ENCODE measurements around the gene CARD19. TPM values are rescaled to one million over a fixed set of nuclear protein-coding genes. Genes with fewer than 3 reads are reported as not detected.

The CARD19 gene
- total and polyA plus RNA-seq, 4 donors, result 31.1 to 70.7 (median 48.5) TPM

GRCh38 chr9:93089481-93089991 lies 6.5 kb upstream of the CARD19 start:
- 92 to 98% methylated on average over 12 of the region's 12 CpGs for WGBS, 2 donors
- DNase-seq (no peak), ATAC-seq (ENCODE audit: insufficient read depth, low FRiP score) (no peak)
- H3K9me3 ChIP-seq (ENCODE audit: control insufficient read depth in 4 of 4, insufficient read depth in 3 of 4, low read length in 3 of 4), result peaks cover 0 to 3% (median 0%) of the 10 kb centered on the region in 4 donors
- no peaks in the 10 kb centered on the region for H3K27me3 ChIP-seq (ENCODE audit: control insufficient read depth in 3 of 3, insufficient read depth in 3 of 3, low read length in 2 of 3)
- no peaks in the 10 kb centered on the region for H3K36me3 ChIP-seq (ENCODE audit: control insufficient read depth in 4 of 4, insufficient read depth in 4 of 4, low read length in 4 of 4)
- no peak for TF ChIP-seq CTCF (IDR thresholded peaks at IDR 0.05; ENCODE audit: control extremely low read depth, extremely low read depth)
- no peak overlapping the region for H3K4me3 ChIP-seq
- peaks cover 0 to 22% (median 4%) of the 10 kb centered on the region in 5 donors for H3K4me1 ChIP-seq (ENCODE audit: control insufficient read depth in 5 of 5, insufficient read depth in 5 of 5, low read length in 5 of 5)
- no peak overlapping the region for H3K27ac ChIP-seq (ENCODE audit: low read depth in 1 of 2, low read length in 1 of 2)
- H3K9ac ChIP-seq (ENCODE audit: insufficient read depth in 1 of 2, low read length in 2 of 2), result no peak overlapping the region

GRCh38 chr9:93090091-93090655 lies 5.8 kb upstream of the CARD19 start:
- ATAC-seq (ENCODE audit: insufficient read depth, low FRiP score) (no peak), DNase-seq (no peak)
- no peaks in the 10 kb centered on the region for H3K36me3 ChIP-seq (ENCODE audit: control insufficient read depth in 4 of 4, insufficient read depth in 4 of 4, low read length in 4 of 4)
- H3K9me3 ChIP-seq (ENCODE audit: control insufficient read depth in 4 of 4, insufficient read depth in 3 of 4, low read length in 3 of 4), result peaks cover 0 to 3% (median 0%) of the 10 kb centered on the region in 4 donors
- no peak overlapping the region for H3K4me3 ChIP-seq
- no peaks in the 10 kb centered on the region for H3K27me3 ChIP-seq (ENCODE audit: control insufficient read depth in 3 of 3, insufficient read depth in 3 of 3, low read length in 2 of 3)
- H3K4me1 ChIP-seq (ENCODE audit: control insufficient read depth in 5 of 5, insufficient read depth in 5 of 5, low read length in 5 of 5), result peaks cover 0 to 28% (median 4%) of the 10 kb centered on the region in 5 donors
- 86 to 92% methylated on average over 8 of the region's 8 CpGs for WGBS, 2 donors
- TF ChIP-seq CTCF (IDR thresholded peaks at IDR 0.05; ENCODE audit: control extremely low read depth, extremely low read depth), result no peak
- H3K27ac ChIP-seq (ENCODE audit: low read depth in 1 of 2, low read length in 1 of 2), result no peak overlapping the region
- H3K9ac ChIP-seq (ENCODE audit: insufficient read depth in 1 of 2, low read length in 2 of 2), result no peak overlapping the region

- Histone ChIP-seq H3K4me3 (no peak overlapping the region), H3K9ac (ENCODE audit: insufficient read depth in 1 of 2, low read length in 2 of 2) (no peak overlapping the region), H3K27ac (ENCODE audit: low read depth in 1 of 2, low read length in 1 of 2) (no peak overlapping the region), H3K4me1 (ENCODE audit: control insufficient read depth in 5 of 5, insufficient read depth in 5 of 5, low read length in 5 of 5) (peaks cover 0 to 29% (median 4%) of the 10 kb centered on the region in 5 donors), H3K27me3 (ENCODE audit: control insufficient read depth in 3 of 3, insufficient read depth in 3 of 3, low read length in 2 of 3) (no peaks in the 10 kb centered on the region), H3K9me3 (ENCODE audit: control insufficient read depth in 4 of 4, insufficient read depth in 3 of 4, low read length in 3 of 4) (no peaks in the 10 kb centered on the region), H3K36me3 (ENCODE audit: control insufficient read depth in 4 of 4, insufficient read depth in 4 of 4, low read length in 4 of 4) (no peaks in the 10 kb centered on the region)
- 92 to 94% methylated on average over 4 of the region's 4 CpGs for WGBS, 2 donors
- ATAC-seq (ENCODE audit: insufficient read depth, low FRiP score) (no peak), DNase-seq (no peak)
- no peak for TF ChIP-seq CTCF (IDR thresholded peaks at IDR 0.05; ENCODE audit: control extremely low read depth, extremely low read depth)
Measured at GRCh38 chr9:93091056-93091452, 5.0 kb upstream of the CARD19 start.

Measured in lung (tissue), 12 donors.